Sigmoid colon (tissue), 4 donors: ENCODE results near the gene TECPR2.
A peak's percentile ranks its signal among the peaks of the same experiment; 100 is the strongest.

Source experiments
- EP300 ChIP-seq, 4 donors: sonication (generic); formaldehyde crosslinking; IDR thresholded peaks; one replicate each; pipeline ENCODE4 v1.6.1; 2017; ENCODE audit warnings: antibody characterized with exemption in 4 of 4
- POLR2AphosphoS5 ChIP-seq, 4 donors: sonication (generic); formaldehyde crosslinking; IDR thresholded peaks; one replicate each; pipeline ENCODE4 v1.6.1; 2017; ENCODE audit warnings: antibody characterized with exemption in 4 of 4
- TF ChIP-seq, protein P1 (sequence below), 4 experiments: fragments of 450-650 bp in 3 of 4; fragments of 200-600 bp in 1 of 4; IDR thresholded peaks; one replicate each; pipeline ENCODE4 v1.5.1; 2016 to 2019; ENCODE audit warnings: antibody characterized with exemption in 4 of 4, mild to moderate bottlenecking in 3 of 4, moderate library complexity in 2 of 4

DNA sequence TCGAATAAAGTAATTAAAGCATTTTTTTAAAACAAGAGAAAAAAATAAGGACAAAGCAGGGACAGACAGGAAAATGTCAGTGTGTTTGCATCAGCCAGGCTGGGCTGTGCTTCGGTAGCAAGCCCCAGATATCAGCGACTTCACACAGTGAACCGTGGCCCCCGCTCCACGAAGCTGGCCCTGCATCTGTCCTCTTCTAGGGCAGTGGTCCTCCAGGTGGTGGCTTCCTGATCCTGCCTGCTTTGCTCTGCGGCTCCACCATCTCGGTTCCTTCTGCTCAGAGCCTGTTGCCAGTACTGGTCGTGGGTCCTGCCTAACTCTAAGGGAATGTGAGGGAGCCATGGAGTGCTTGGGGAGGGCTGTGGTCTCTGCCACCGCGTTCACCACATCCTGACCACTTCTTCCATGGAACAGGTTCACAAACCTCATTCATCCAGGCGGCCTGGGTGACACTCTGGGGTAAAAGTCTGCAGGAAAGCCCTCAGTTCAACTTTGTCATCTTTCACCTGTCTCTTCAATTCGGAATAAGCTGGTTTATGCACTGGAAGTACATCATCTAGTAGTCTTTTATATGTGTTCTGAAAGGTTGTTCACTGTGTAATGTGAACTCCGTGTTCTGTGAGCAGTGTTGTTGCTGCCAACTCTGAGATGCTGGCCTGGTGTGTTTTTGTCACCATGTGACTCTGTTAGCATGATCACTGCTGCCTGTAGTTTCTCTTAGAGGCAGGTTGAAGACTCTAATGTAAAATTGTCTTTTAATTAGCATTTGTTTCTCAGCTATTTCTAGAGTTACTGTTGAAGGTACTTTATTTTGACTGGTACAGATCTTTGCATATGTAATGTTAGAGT lies 99.0 kb downstream of the TECPR2 start:
- TF ChIP-seq, protein P1, sequence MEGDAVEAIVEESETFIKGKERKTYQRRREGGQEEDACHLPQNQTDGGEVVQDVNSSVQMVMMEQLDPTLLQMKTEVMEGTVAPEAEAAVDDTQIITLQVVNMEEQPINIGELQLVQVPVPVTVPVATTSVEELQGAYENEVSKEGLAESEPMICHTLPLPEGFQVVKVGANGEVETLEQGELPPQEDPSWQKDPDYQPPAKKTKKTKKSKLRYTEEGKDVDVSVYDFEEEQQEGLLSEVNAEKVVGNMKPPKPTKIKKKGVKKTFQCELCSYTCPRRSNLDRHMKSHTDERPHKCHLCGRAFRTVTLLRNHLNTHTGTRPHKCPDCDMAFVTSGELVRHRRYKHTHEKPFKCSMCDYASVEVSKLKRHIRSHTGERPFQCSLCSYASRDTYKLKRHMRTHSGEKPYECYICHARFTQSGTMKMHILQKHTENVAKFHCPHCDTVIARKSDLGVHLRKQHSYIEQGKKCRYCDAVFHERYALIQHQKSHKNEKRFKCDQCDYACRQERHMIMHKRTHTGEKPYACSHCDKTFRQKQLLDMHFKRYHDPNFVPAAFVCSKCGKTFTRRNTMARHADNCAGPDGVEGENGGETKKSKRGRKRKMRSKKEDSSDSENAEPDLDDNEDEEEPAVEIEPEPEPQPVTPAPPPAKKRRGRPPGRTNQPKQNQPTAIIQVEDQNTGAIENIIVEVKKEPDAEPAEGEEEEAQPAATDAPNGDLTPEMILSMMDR (IDR thresholded peaks at IDR 0.05) = no peak
- TF ChIP-seq EP300 (IDR thresholded peaks at IDR 0.05) (peak in 1 of 4 donors; percentile 75), POLR2AphosphoS5 (IDR thresholded peaks at IDR 0.05) (peak in 1 of 4 donors; percentile 26)
